DLD1 (cell line): ENCODE data around the gene PCP2.

Experiments used
- in situ Hi-C: cut with HindIII; loops from 2 replicates; pipeline ENCODE4 v1.10.0; 2017; ENCODE audit warnings: low sequenced_read_pairs

PCP2 gene

DNA sequence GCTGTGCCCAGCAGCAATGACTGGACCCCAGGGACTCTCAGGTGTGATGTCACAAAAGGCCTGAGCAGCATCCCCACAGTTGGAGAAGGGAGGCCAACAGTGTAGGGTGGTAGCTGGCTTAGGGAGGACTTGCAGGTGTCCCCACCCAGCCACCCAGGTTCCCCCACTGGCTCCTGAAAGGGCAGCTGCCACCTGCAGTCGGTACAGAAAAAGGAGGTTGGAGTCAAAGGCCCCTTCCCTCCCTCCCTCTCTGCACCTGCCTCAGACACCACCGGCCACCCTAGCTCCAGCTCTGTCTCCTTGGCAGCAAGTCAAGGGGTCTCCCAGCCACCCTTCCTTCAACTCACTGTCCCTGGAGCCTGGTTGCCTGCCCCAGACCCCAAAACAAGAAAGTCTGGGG lies at the start of gene PCP2:
TSS of gene PCP2 (minus strand) at position 22 of the 400 bp plus-strand sequence. CDS start 262 bp downstream, outside the sequence.
- in situ Hi-C loops: no loop called here

DNA sequence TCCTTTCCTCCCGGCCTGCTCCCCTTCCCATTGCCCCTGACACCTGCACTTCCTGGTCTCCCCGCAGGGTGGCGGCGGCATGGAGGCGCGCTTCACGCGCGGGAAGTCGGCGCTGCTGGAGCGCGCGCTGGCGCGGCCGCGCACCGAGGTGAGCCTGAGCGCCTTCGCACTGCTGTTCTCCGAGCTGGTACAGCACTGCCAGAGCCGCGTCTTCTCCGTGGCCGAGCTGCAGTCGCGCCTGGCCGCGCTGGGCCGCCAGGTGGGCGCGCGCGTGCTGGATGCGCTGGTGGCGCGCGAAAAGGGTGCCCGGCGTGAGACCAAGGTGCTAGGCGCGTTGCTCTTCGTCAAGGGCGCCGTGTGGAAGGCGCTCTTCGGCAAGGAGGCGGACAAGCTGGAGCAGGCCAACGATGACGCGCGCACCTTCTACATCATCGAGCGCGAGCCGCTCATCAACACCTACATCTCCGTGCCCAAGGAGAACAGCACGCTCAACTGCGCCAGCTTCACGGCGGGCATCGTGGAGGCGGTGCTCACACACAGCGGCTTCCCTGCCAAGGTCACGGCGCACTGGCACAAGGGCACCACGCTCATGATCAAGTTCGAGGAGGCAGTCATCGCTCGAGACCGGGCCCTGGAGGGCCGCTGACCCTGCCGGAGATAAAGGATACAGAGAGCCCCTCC lies 48.8 kb upstream of the PCP2 start:
- in situ Hi-C loops: no loop called here

DNA sequence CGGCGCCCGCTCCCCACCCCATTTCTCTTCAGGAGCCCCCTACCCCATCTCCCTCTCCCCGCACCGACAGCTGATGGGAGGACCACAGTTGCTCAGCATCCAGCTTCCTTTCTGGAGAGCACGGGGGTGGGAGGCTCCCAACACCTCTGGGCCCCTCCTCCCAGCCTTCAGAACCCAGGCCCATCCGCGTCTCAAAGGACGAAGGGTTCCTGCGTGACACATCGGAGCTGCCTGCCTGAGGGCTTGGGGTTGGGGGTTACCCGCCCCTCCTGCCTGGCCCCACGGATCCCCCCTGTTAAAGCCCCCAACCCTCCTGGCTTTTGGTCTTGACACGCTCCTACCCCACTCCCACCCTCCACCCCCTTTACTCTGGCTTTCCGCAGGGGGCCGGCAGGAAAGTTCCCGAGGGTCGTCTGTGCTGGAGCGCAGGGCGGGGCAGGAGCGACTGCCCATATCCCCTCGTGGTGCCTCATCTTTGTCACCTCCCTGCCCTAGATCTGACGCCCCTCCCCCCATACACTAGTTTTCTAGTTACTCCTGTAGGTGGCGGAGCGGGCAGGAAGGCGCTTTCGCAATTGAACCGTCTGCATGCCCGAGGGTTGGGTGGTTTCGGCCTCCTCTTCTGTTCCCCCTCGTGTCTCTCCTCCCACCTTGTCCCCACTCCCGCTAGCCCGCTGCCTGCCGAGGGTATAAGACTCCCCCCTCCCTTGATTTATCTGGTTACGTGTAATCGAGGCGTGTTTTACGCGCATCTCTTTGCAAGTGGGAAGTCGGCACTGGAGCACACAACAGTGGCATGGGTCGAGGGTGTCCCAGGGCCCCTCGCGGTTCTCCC lies 48.0 kb upstream of the PCP2 start:
- in situ Hi-C loops: no loop called here

DNA sequence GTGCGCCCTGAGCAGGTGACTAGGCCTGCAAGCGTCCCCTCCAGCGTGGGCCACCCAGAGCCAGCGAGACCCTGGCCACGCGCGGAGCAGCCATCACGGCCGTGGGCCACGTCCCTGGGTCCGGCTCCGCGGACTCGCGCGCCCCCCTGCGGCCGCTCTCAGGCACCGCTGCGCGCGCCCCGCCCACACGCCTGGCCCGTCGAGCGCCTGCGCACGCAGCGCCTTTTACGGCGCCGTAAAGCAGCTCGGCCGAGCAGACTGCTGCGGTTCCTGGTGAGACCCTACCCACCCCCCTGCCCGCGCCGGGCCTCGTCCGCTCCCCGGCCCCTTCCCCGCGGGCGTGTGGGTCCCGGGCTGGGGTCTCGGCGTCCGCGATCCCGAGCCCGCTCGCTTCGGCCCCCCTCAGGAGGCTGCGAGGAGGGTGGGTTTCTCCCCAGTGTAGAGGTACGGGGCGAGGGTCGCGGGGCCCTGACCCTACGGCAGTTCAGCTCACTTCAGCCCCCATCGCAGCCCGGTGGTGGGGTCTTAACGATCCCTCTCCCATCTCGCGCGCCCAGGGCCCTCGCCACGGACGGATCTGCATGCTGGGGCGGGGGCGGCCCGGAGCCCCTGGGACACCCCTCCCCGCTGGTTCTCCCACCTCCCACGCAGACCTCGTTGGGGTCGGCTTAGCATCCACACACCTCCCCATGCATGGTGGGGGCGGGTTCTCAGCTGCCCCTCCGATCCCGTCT lies 47.3 kb upstream of the PCP2 start, which contains the start of gene TRAPPC5:
TSS of gene TRAPPC5 (plus strand) at position 228 of the 734 bp plus-strand sequence. CDS start 1,421 bp downstream, outside the sequence.
- in situ Hi-C loops: no loop called here

DNA sequence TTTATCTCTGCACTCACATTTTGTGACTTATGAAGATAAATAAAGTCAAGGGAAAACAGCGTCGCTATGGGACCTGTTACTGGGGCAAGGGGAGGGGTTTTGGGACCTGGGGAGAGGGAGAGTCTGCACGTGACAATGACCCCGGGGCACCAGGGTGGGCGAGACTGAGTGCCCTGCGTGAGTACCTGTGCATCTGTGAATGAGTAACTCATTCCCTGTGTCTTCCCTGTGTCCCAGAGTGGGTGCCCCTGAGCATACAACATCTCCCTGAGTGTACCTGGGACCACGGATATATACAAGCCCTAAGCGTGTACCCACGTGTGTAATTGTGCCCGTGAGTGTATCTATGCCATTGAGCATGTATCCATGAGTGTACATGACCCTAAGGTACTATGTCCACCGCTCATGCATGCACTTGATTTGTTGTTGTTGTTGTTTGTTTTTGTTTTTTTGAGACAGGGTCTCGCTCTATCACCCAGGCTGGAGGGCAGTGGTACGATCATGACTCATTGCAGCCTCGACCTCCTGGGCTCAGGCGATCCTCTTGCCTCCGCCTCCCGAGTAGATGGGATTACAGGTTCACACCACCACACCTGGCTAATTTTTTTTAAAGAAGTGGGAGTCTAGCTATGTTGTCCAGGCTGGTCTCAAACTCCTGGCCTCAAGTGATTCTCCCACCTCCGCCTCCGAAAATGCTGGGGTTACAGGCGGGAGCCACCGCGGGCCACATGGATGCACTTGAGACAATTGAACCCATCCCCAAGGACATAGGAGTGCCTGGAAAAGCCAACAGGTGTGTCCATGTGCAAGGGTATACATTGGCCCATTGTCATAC lies 46.5 kb upstream of the PCP2 start:
- in situ Hi-C loops: no loop called here

DNA sequence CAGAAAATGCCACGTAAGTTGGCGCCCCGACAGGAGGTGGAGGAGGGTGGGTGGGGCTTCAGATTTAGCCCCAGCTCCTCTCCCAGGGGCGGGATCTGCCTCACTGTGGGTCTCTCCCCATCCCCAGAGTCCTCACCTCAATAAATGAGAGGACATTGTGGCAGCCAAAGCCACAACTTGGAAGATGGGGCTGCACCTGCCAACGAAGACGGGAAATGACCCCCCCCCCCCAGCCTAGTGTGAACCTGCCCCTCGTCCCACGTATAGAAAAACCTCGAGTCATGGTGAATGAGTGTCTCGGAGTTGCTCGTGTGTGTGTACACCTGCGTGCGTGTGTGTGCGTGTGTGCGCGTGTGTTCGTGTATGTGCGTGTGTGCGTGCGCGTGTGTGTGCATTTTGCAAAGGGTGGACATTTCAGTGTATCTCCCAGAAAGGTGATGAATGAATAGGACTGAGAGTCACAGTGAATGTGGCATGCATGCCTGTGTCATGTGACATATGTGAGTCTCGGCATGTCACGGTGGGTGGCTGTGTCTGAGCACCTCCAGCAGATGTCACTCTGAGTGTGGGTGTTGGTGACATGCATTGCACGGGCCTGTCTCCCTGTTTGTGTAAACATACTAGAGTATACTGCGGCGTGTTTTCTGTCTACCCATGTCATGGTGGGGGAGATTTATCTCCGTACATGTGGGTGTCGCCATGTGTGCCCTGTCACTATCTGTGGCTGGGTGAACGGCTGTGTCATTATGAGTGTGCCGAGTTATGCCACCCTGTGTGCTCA lies 45.6 kb upstream of the PCP2 start:
- in situ Hi-C loops: no loop called here

DNA sequence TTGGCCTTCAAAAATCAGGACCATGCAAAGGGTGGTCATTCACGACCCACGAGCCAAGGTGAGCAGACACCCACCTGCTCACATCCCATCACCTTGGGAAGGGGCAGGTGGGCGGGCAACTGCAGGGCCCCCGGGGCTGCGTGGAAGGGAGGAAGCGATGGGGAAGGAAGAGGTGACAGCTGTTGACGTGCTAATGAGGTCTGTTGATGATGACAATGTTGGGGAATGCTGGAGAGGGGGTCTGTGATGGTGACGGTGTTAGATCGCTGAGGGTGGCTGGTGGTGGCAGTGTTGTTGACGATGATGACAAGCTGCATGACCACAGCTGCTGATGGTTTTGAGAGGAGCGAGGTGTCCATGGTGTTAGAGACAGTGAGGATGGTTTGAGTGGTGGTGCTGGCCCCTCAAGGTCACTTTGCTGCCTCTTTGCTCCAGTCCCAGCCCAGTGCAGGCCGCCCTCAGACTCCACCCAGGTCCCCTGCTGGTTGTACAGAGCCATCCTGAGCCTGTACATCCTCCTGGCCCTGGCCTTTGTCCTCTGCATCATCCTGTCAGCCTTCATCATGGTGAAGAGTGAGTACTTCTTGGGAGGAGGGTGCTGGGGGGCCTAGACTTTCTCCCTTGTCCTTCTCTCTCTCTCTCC lies 44.3 kb upstream of the PCP2 start:
- in situ Hi-C loops: no loop called here

DNA sequence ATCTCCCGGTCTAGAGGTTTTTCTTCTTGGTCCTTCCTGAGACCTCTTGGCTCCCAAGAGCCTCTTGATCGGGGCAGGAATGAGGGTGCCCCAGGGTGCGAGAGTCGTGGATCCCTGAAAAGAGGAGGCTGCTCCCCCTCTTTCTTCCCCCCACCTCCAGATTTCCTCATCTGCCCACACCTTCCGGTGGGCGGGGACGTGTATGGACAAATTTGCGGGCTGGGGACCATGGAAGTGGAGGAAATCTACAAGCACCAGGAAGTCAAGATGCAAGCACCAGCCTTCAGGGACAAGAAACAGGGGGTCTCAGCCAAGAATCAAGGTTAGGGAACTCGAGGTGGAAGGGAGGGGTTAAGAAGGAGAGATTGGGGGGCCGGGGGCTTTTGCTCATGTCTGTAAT lies 43.3 kb upstream of the PCP2 start, which contains the start of gene MCEMP1:
TSS of gene MCEMP1 (plus strand) at position 237 of the 400 bp plus-strand sequence. CDS start at position 268, 31 bp downstream.
- in situ Hi-C loops: no loop called here

DNA sequence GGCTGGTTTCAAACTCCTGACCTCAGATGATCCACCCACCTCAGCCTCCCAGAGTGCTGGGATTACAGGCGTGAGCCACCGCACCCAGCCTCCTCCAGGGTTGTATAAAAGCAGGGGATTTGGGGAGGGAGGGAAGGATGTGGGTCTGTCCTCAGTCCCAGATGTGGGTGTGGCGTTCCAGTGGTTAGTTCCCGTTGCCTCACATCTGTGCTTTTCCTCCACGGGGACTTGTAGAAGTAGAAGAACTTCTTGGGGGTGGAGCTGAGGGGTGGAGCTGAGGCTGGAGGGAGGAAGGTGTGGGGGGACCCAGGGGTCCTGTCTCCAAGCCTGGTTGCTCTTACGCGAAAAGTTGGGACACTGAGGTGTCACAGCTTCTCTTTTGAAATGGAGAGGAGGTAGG lies 42.9 kb upstream of the PCP2 start:
- in situ Hi-C loops: no loop called here

DNA sequence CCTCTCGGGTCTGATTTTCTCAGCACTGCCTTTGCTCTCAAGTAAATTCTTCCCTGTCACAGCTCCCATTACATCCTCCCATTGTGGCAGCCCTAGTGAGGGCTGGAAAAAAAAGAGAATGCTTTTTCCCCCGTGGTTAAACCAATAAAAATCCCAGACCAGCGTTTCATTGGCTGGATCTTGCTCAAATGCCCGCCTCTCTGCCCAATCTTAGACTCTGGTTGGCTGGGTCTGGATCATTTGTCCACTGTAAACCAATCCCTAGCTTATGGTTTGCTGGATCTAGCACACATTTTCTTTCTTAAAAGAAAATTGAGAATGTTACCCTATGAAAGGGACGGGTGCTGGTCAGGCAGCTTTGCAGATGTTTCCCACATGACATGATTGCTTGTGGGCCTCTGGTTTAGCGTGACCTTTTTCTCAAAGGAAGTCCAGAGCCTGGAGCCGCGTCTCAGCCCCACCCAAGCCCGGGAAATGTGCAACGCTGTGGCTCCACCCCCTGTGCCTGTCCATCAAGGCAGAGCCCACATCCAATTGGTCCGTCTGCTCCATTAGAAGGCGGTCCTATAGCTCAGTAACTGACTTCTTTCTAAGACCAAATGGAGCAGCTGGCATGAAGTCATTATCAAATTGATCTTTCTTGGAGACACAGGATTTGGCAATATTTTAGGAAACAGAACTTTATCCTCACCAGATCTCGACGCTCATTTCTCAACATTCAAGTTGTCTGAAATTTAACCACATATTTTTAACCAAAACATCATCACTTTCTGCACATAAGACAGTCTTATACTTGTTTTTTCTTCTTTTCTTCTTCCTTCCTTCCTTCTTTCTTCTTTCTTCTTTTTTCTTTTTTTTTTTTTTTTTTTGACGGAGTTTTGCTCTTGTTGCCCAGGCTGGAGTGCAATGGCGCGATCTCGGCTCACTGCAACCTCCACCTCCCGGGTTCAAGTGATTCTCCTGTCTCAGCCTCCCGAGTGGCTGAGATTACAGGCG lies 40.8 kb upstream of the PCP2 start:
- in situ Hi-C loops: no loop called here

DNA sequence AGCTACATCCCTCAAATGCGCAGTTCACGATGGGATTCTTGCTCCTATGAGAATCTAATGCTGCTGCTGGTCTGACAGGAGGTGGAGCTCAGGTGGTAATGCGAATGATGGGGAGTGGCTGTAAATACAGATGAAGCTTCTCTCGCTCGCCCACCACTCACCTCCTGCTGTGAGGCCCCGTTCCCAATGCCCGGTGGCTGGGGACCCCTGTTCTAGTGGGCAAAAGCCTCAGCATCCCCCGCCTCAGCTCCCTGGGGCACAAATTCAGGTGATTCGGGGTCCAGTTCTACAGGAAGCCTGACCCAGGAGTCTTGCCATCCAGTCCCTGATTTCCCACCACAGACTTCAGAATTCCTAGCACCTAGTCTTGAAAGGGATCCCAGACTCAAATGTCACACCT lies 39.0 kb upstream of the PCP2 start:
- in situ Hi-C loops: no loop called here

DNA sequence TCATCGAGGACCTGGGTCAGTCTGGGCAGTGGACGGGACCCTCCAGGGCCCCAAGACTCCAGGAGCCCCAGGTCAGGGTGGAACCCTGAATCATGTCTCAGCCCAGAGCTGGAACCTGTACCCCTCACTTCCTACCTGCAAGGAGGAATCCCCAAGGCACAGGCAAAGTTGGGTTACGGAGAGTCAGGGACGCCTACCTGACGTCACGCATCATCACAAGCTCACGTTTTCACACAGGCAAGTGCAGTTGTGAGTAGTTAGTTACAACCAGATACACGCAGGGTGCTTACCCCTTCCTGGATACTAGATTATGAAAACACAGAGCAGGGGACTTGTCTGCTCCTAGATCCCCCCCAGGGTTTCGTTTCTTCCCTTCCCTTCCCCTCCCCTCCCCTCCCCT lies 37.3 kb upstream of the PCP2 start:
- in situ Hi-C loops: no loop called here

DNA sequence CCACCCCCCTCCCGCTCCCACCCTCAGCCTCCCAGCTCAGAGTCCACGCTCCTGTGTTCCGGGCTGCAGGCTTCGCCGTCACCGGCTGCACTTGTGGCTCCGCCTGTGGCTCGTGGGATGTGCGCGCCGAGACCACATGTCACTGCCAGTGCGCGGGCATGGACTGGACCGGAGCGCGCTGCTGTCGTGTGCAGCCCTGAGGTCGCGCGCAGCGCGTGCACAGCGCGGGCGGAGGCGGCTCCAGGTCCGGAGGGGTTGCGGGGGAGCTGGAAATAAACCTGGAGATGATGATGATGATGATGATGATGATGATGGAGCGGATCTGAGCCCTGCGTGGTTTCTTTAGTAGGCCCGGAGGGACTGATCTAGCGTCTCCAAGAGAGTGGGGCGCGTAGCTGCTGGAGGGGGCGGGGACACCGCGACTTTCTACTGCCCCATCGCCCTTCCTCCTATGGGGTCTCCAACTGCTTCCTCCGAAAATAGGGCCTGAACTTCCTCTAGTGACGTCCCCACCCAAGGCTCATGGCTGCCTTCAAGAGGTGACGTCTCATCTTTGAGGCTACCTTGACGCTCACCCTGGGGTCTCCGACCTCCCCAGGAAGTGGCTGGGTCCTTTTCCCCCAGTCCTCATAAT lies 36.7 kb upstream of the PCP2 start:
- in situ Hi-C loops: no loop called here

DNA sequence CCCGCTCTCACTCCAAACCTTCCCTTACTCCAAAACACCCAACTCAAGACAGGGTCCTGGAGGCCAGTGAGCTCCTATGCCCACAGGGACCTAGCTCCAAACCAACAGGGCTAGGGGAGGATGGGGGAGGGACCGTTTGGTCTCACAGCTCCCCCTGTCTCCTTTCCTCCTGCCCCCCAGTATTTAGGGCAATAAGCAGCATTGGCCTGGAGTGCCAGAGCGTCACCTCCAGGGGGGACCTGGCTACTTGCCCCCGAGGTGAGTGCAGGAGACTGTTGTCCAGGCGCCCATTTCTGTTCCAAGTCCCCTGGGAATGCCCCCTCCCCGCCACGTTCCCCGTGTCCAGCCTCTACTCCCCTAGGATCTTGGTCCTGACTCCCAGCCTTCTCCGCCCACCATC lies 36.1 kb upstream of the PCP2 start:
- in situ Hi-C loops: no loop called here

DNA sequence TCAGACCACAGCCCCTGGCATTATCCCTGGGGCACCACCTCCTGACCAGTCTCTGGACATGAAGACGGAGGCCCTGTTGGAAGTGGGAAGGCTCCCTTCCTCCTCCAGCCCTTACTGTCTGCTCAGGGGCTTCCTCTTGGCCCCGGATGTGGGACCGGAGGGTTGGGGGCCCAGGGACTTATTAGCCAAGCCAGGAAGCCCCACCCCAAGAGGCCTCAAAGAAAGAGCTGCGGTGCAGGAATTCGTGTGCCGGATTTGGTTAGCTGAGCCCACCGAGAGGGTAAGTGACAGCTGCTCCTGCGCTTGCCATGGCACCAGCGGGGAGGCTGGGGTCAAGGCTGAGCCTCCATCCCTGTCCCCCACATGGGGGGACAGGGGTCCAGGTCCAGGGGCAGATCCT lies 35.3 kb upstream of the PCP2 start, which contains the start of gene RETN:
TSS of gene RETN (plus strand) at position 208 of the 400 bp plus-strand sequence. CDS start 278 bp downstream, outside the sequence.
- in situ Hi-C loops: no loop called here

DNA sequence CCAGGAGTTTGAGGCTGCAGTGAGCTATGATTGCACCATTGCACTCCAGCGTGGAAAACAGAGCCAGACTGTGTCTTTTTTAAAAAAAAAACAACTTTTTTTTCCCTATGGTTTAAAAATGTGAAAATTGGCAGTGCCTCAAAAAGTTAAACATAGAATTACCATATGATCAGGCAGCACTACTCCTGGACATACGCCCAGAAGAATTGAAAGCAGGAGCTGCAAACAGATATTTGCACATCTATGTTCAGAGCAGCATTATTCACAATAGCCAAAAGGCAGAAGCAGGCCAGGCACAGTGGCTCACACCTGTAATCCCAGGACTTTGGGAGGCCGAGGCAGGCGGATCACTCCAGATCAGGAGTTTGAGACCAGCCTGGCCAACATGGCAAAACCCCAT lies 31.6 kb upstream of the PCP2 start:
- in situ Hi-C loops: no loop called here

DNA sequence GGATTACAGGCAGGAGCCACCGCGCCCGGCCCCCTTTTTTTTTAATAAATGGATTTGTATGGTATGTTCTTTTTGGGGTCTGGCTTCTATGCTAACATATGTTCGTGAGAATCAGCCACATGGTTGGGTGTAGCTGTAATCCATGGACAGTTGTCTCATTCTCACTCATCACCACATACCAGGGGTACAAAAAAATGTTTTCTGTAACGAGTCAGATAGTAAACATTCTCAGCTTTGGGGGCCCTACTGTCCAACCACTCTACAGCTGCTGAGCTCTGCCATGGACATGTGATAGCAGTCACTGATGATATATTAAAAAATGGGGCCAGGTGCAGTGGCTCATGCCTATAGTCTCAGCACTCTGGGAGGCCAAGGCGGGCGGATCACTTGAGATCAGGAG lies 30.2 kb upstream of the PCP2 start:
- in situ Hi-C loops: no loop called here
